Measurements from ENCODE around the gene OLFML3. TPM values are rescaled to one million over a fixed set of nuclear protein-coding genes. Genes with fewer than 3 reads are reported as not detected.

Gene OLFML3
- total RNA-seq, 4 donors from 2014 or later = 8.3 to 21.0 (median 18.0) TPM

DNA sequence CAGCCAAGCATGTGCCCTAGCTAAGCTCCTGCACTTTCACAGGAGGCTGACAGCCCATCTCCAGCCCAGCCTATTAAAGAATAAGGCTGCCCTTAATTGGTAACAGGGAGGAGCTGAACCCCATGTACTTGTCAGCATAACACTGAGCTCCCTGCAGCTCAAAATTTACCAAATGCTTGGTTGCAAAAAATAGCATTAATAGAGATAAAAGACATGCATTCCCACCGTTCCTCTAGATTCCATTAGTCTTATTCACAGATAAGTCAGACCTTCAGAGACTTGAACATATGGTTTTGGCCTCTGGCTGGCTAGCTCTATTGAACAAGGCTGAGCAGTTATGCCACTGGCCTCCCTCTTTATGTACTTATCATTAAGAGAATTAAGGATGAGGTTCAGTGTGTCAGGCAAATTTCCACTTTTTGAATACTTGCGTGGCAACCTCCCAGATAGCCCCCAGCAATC, 29.2 kb downstream of the OLFML3 start:
- no peaks in the 10 kb centered on the region for H3K9me3 ChIP-seq
- no peak overlapping the region for H3K27ac ChIP-seq
- no peaks in the 10 kb centered on the region for H3K27me3 ChIP-seq
- H3K4me3 ChIP-seq = no peak overlapping the region
- H3K4me1 ChIP-seq = no peaks in the 10 kb centered on the region
- DNase-seq (ENCODE audit: low spot score in 2 of 2) = no peak
- 30% methylated on average over 2 of the region's 2 CpGs for WGBS
- H3K36me3 ChIP-seq = no peaks in the 10 kb centered on the region
- TF ChIP-seq POLR2A (IDR thresholded peaks at IDR 0.05) (no peak), EP300 (IDR thresholded peaks at IDR 0.05) (no peak), POLR2AphosphoS5 (IDR thresholded peaks at IDR 0.05) (no peak)
- TF ChIP-seq, protein P1, sequence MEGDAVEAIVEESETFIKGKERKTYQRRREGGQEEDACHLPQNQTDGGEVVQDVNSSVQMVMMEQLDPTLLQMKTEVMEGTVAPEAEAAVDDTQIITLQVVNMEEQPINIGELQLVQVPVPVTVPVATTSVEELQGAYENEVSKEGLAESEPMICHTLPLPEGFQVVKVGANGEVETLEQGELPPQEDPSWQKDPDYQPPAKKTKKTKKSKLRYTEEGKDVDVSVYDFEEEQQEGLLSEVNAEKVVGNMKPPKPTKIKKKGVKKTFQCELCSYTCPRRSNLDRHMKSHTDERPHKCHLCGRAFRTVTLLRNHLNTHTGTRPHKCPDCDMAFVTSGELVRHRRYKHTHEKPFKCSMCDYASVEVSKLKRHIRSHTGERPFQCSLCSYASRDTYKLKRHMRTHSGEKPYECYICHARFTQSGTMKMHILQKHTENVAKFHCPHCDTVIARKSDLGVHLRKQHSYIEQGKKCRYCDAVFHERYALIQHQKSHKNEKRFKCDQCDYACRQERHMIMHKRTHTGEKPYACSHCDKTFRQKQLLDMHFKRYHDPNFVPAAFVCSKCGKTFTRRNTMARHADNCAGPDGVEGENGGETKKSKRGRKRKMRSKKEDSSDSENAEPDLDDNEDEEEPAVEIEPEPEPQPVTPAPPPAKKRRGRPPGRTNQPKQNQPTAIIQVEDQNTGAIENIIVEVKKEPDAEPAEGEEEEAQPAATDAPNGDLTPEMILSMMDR (IDR thresholded peaks at IDR 0.05) = no peak

DNA sequence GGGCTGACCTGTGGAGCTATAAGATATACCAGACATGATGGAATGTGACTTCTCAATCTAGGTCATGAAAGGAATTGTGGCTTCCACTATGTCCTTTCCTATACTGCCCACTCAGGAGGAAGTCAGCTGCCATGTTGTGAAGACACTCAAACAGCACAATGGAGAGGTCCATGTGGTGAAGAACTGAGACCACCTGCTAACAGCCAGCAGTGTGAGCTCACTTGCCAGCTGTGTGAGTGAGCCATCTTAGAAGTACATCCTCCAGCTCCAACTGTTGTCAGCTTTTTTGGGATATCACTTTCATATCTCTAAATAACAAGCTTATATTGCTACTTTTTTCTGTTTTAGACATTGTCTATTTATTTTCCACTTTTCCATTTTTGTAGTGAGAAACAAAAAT, 29.7 kb downstream of the OLFML3 start:
- H3K27ac ChIP-seq = no peak overlapping the region
- no peaks in the 10 kb centered on the region for H3K9me3 ChIP-seq
- H3K4me1 ChIP-seq = no peaks in the 10 kb centered on the region
- H3K27me3 ChIP-seq = peaks cover under 1% of the 10 kb centered on the region
- TF ChIP-seq POLR2A (IDR thresholded peaks at IDR 0.05) (no peak), EP300 (IDR thresholded peaks at IDR 0.05) (no peak), POLR2AphosphoS5 (IDR thresholded peaks at IDR 0.05) (no peak)
- TF ChIP-seq, protein P1 (IDR thresholded peaks at IDR 0.05) = no peak
- no peak overlapping the region for H3K4me3 ChIP-seq
- no peaks in the 10 kb centered on the region for H3K36me3 ChIP-seq
- no peak for DNase-seq (ENCODE audit: low spot score in 2 of 2)

DNA sequence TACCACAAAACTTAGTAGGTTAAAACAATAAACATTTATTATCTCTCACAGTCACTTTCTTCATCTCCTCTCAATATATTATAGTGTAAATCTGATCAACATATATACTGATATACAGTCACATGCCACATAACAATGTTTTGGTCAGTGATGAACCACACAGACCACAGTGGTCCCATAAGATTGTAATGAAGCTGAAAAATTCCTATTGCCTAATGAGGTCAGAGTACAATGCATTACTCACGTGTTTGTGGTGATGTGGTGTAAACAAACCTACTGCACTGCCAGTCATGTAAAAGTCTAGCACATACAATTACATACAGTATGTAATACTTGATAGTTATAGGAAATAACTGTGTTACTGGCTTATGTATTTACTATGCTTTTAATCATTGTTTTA, 30.1 kb downstream of the OLFML3 start:
- Histone ChIP-seq H3K4me3 (no peak overlapping the region), H3K4me1 (no peaks in the 10 kb centered on the region), H3K27me3 (peaks cover 4% of the 10 kb centered on the region), H3K9me3 (no peaks in the 10 kb centered on the region), H3K36me3 (no peaks in the 10 kb centered on the region), H3K27ac (no peak overlapping the region)
- WGBS = 63% methylated on average over 1 of the region's 1 CpG
- no peak for DNase-seq (ENCODE audit: low spot score in 2 of 2)
- TF ChIP-seq POLR2A (IDR thresholded peaks at IDR 0.05) (no peak), POLR2AphosphoS5 (IDR thresholded peaks at IDR 0.05) (no peak), EP300 (IDR thresholded peaks at IDR 0.05) (no peak)
- TF ChIP-seq, protein P1 (IDR thresholded peaks at IDR 0.05) = no peak

DNA sequence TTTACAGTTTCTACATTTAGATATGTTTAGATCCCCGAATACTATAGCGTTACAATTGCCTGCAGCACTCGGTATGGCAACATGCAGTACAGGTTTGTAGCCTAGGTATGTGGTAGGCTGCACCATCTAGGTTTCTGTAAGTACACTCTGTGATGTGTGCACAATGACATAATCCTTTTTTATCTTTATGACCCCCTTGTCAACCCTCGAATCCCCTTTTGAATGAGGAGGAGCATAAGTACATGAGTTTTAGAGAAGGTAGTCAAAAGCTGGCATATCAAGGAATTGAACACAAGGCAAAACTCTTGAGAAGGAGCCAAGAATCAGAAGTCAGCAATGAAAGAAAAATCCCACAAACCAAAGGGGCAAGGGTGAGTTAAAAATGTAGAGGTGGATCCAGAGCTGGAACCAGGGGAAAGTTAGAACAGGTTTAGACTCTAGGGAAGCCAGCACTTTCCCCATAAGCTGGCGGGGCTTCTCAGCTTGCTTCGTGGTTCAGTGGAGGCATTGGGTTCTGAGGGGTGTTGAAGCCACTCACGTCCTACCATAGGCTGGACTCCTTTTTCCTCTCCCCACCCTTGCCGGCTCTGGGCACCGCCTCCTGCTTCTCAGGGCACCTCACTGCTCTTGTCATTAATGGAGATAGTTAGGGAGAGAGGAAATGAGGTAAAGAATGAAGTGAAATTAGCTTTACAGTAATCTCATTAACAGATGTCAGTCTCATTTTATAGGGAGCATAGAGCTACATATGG, 31.3 kb downstream of the OLFML3 start:
- Histone ChIP-seq H3K4me3 (no peak overlapping the region), H3K27me3 (peaks cover 6% of the 10 kb centered on the region), H3K27ac (no peak overlapping the region), H3K4me1 (no peaks in the 10 kb centered on the region), H3K36me3 (no peaks in the 10 kb centered on the region), H3K9me3 (no peaks in the 10 kb centered on the region)
- DNase-seq (ENCODE audit: low spot score in 2 of 2) = no peak
- 59% methylated on average over 9 of the region's 9 CpGs for WGBS
- no peak for TF ChIP-seq POLR2A (IDR thresholded peaks at IDR 0.05)
- TF ChIP-seq POLR2AphosphoS5 (IDR thresholded peaks at IDR 0.05) = no peak
- TF ChIP-seq, protein P1 (IDR thresholded peaks at IDR 0.05) = no peak
- no peak for TF ChIP-seq EP300 (IDR thresholded peaks at IDR 0.05)

DNA sequence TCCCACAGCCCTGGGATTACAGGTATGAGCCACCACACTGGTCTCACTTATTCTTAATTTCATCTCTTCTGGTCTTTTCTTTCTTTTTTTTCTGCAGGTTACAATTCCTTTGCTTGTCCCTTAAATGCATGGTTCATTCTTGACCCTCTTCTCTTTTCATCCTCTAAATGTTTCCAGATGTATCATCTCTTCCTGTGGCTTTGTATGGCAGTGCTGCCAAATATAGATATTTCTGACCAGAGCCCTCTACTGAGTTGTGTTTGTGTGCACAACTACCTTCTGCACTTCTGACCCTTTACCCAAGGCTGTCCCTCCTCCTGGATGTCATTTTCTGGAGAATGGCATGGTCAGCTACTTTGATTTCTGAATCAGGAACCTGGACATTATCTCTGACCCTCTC, 32.5 kb downstream of the OLFML3 start:
- H3K9me3 ChIP-seq = no peaks in the 10 kb centered on the region
- DNase-seq (ENCODE audit: low spot score in 2 of 2) = no peak
- H3K27ac ChIP-seq = no peak overlapping the region
- H3K27me3 ChIP-seq = peaks cover 8% of the 10 kb centered on the region
- H3K36me3 ChIP-seq = no peaks in the 10 kb centered on the region
- H3K4me3 ChIP-seq = no peak overlapping the region
- no peak for TF ChIP-seq POLR2A (IDR thresholded peaks at IDR 0.05)
- no peak for TF ChIP-seq EP300 (IDR thresholded peaks at IDR 0.05)
- TF ChIP-seq POLR2AphosphoS5 (IDR thresholded peaks at IDR 0.05) = no peak
- TF ChIP-seq, protein P1 (IDR thresholded peaks at IDR 0.05) = no peak
- no peaks in the 10 kb centered on the region for H3K4me1 ChIP-seq

Measured in suprapubic skin (tissue), 4 donors.